B cell (primary cell): Measurements from ENCODE around the gene CD52.

Source experiments
- CTCF ChIP-seq: fragments of 200-600 bp; IDR thresholded peaks from one replicate; pipeline ENCODE4 v1.8.0; 2022; ENCODE audit warnings: antibody characterized with exemption, mild to moderate bottlenecking
- EZH2 ChIP-seq: IDR thresholded peaks from 2 replicates; pipeline ENCODE4 v1.6.1; 2012; ENCODE audit warnings: borderline replicate concordance, low read depth, mild to moderate bottlenecking, moderate library complexity, low read length; ENCODE audit not compliant: insufficient read depth, poor library complexity, severe bottlenecking

- no peak for TF ChIP-seq CTCF
- TF ChIP-seq EZH2, result no peak
Observed at GRCh38 chr1:26368486-26368885, 50.7 kb downstream of the CD52 start.
